GM23338 (cell line): ENCODE measurements around the gene ITGB6. TPM values are rescaled to one million over a fixed set of nuclear protein-coding genes. Genes with fewer than 3 reads are reported as not detected.

Experiments used
- ATAC-seq: fragments of 200-7000 bp; cut with Tn5 transposase; 3 replicates; pipeline ENCODE4 v1.9.1; 2020
- DNase-seq: peaks from one replicate; pipeline ENCODE4 v3.0.0-alpha.2; 2015; ENCODE audit warnings: low spot score
- H2AFZ ChIP-seq: fragments of 200-600 bp; sonication (generic); 2 replicates; pipeline ENCODE4 v1.8.0; 2016; ENCODE audit warnings: antibody characterized with exemption, mild to moderate bottlenecking, moderate library complexity
- H3F3A ChIP-seq: fragments of 200-600 bp; sonication (generic); replicated peaks from 2 replicates; pipeline ENCODE4 v1.8.0; 2017; ENCODE audit warnings: antibody characterized with exemption, mixed run types, low read depth
- H3K27ac ChIP-seq: fragments of 200-600 bp; sonication (generic); 2 replicates; pipeline ENCODE4 v1.6.1; 2016; ENCODE audit warnings: low read depth
- H3K27me3 ChIP-seq: fragments of 200-600 bp; sonication (generic); 2 replicates; pipeline ENCODE4 v1.8.0; 2016; ENCODE audit warnings: mild to moderate bottlenecking, mixed run types, moderate library complexity; ENCODE audit not compliant: insufficient read depth
- H3K36me3 ChIP-seq: fragments of 200-600 bp; sonication (generic); 2 replicates; pipeline ENCODE4 v1.8.0; 2016; ENCODE audit warnings: mild to moderate bottlenecking; ENCODE audit not compliant: insufficient read depth
- H3K4me1 ChIP-seq: fragments of 200-600 bp; sonication (generic); 2 replicates; pipeline ENCODE4 v1.8.0; 2016; ENCODE audit warnings: mild to moderate bottlenecking, moderate library complexity; ENCODE audit not compliant: insufficient read depth
- H3K4me2 ChIP-seq: fragments of 200-600 bp; sonication (generic); 2 replicates; pipeline ENCODE4 v1.7.1; 2017; ENCODE audit warnings: mixed run types
- H3K4me3 ChIP-seq: fragments of 200-600 bp; sonication (generic); 2 replicates; pipeline ENCODE4 v1.6.1; 2016; ENCODE audit warnings: mixed run types
- H3K79me2 ChIP-seq: fragments of 200-600 bp; sonication (generic); replicated peaks from 2 replicates; pipeline ENCODE4 v1.8.0; 2017; ENCODE audit warnings: mild to moderate bottlenecking; ENCODE audit not compliant: insufficient read depth
- H3K9me2 ChIP-seq: fragments of 200-600 bp; sonication (generic); 2 replicates; pipeline ENCODE4 v1.8.0; 2017; ENCODE audit not compliant: insufficient read depth
- H4K20me1 ChIP-seq: fragments of 200-600 bp; sonication (generic); replicated peaks from 2 replicates; pipeline ENCODE4 v1.8.0; 2017; ENCODE audit warnings: mild to moderate bottlenecking; ENCODE audit not compliant: insufficient read depth
- H3K27ac Mint-ChIP-seq: 2 replicates; pipeline ENCODE4 v1.8.0; 2020; ENCODE audit warnings: inconsistent platforms, mild to moderate bottlenecking, moderate library complexity, mixed read lengths
- H3K27me3 Mint-ChIP-seq: 3 replicates; pipeline ENCODE4 v1.8.0; 2022; ENCODE audit warnings: low read depth, mild to moderate bottlenecking, moderate library complexity, mixed read lengths, inconsistent platforms; ENCODE audit not compliant: insufficient read depth, poor library complexity
- H3K36me3 Mint-ChIP-seq: 3 replicates; pipeline ENCODE4 v1.8.0; 2021; ENCODE audit warnings: low read depth, mild to moderate bottlenecking, inconsistent platforms, moderate library complexity, mixed read lengths
- H3K4me1 Mint-ChIP-seq: 3 replicates; pipeline ENCODE4 v1.8.0; 2020; ENCODE audit warnings: mild to moderate bottlenecking, inconsistent platforms, mixed read lengths
- H3K4me3 Mint-ChIP-seq: 3 replicates; pipeline ENCODE4 v1.8.0; 2021; ENCODE audit warnings: moderate library complexity, mild to moderate bottlenecking, inconsistent platforms, mixed read lengths
- H3K9me3 Mint-ChIP-seq: 3 replicates; pipeline ENCODE4 v1.8.0; 2020; ENCODE audit warnings: moderate library complexity, mild to moderate bottlenecking, inconsistent platforms, mixed read lengths
- CREB1 ChIP-seq: fragments of 250-450 bp; sonication (Bioruptor Pico); IDR thresholded peaks from 2 replicates; pipeline ENCODE4 v1.5.0; 2020; ENCODE audit warnings: low read depth, mild to moderate bottlenecking, moderate library complexity
- CTCF ChIP-seq, 2 experiments: fragments of 200-600 bp in 1 of 2; sonication (generic) in 1 of 2; conservative IDR thresholded peaks; 2 replicates each; pipeline versions ENCODE4 v1.5.1 to v1.6.1; 2016 to 2017; ENCODE audit warnings: antibody characterized with exemption in 2 of 2, low read depth in 2 of 2, mild to moderate bottlenecking in 2 of 2, moderate library complexity in 1 of 2
- ETS1 ChIP-seq: IDR thresholded peaks from 2 replicates; pipeline ENCODE4 v1.6.1; 2016; ENCODE audit warnings: antibody characterized with exemption
- EZH2 ChIP-seq: fragments of 200-600 bp; sonication (generic); IDR thresholded peaks from one replicate; pipeline ENCODE4 v1.8.0; 2017; ENCODE audit warnings: antibody characterized with exemption, mild to moderate bottlenecking, low read depth; ENCODE audit not compliant: unreplicated experiment
- EZH2phosphoT487 ChIP-seq: fragments of 200-600 bp; sonication (generic); IDR thresholded peaks from one replicate; pipeline ENCODE4 v1.8.1; 2018; ENCODE audit warnings: antibody characterized with exemption; ENCODE audit not compliant: unreplicated experiment
- JUNB ChIP-seq: IDR thresholded peaks from one replicate; pipeline ENCODE4 v1.6.1; 2016; ENCODE audit warnings: antibody characterized with exemption; ENCODE audit not compliant: unreplicated experiment
- NANOG ChIP-seq: IDR thresholded peaks from 2 replicates; pipeline ENCODE4 v1.6.1; 2016; ENCODE audit warnings: antibody characterized with exemption, borderline replicate concordance
- POLR2AphosphoS5 ChIP-seq: IDR thresholded peaks from 2 replicates; pipeline ENCODE4 v1.6.1; 2016; ENCODE audit warnings: antibody characterized with exemption, low read depth
- REST ChIP-seq: IDR thresholded peaks from one replicate; pipeline ENCODE4 v1.6.1; 2018; ENCODE audit warnings: antibody characterized with exemption; ENCODE audit not compliant: unreplicated experiment
- STAT1 ChIP-seq: IDR thresholded peaks from one replicate; pipeline ENCODE4 v1.6.1; 2016; ENCODE audit warnings: antibody characterized with exemption; ENCODE audit not compliant: unreplicated experiment
- ZNF114 ChIP-seq: fragments of 250-450 bp; sonication (Bioruptor Pico); IDR thresholded peaks from 2 replicates; pipeline ENCODE4 v1.5.0; 2020; ENCODE audit warnings: mild to moderate bottlenecking, moderate library complexity
- ZNF331 ChIP-seq: fragments of 250-450 bp; sonication (Bioruptor Pico); IDR thresholded peaks from 2 replicates; pipeline ENCODE4 v1.5.0; 2020; ENCODE audit warnings: low read depth, mild to moderate bottlenecking, moderate library complexity
- polyA plus RNA-seq: library from polyadenylated mRNA; unstranded; fragments of >200 nt; fragmentation: Nextera tagmentation; extraction: Ambion mirVana; gene quantifications from 2 replicates; pipeline ENCODE4 v1.2.1, GENCODE V29; 2016
- total RNA-seq: library from RNA; depleted of rRNA; stranded (reverse); fragments of >200 nt; shearing (Covaris generic); gene quantifications from 2 replicates; pipeline ENCODE4 v1.2.3, GENCODE V29; 2014

ITGB6 gene
- total and polyA plus RNA-seq, 2 experiments from 2014 or later: not detected

- no peak overlapping the region for H3K27ac Mint-ChIP-seq
- H3K4me1 Mint-ChIP-seq: peaks cover 4% of the 10 kb centered on the region
- TF ChIP-seq ETS1 (no peak), JUNB (no peak), CREB1 (no peak), ZNF114 (CRISPR knock-in tag) (no peak), NANOG (no peak), EZH2phosphoT487 (no peak), ZNF331 (no peak), POLR2AphosphoS5 (no peak), CTCF (conservative IDR thresholded peaks at IDR 0.05; ENCODE audit: low read depth in 2 of 2) (no peak), STAT1 (no peak), EZH2 (no peak)
These were observed 26.3 kb upstream of the ITGB6 start for GRCh38 chr2:160226367-160226766.

GRCh38 chr2:160225722-160226121 is 25.6 kb upstream of the ITGB6 start:
- Histone ChIP-seq H3K27ac (no peak overlapping the region), H3K79me2 (no peaks in the 10 kb centered on the region), H3F3A (no peaks in the 10 kb centered on the region), H3K9me2 (0 out of 2 replicates have a peak, but pooled peaks cover 7% of the 10 kb centered on the region), H3K4me3 (no peak overlapping the region), H3K4me2 (no peak overlapping the region), H3K36me3 (no peaks in the 10 kb centered on the region), H3K4me1 (peaks cover 3% of the 10 kb centered on the region; the same call in 1 of the 2 replicates), H4K20me1 (no peaks in the 10 kb centered on the region), H3K27me3 (no peaks in the 10 kb centered on the region), H2AFZ (no peak overlapping the region)
- Mint-ChIP-seq H3K27me3 (peaks cover 2% of the 10 kb centered on the region), H3K36me3 (no peaks in the 10 kb centered on the region), H3K9me3 (no peaks in the 10 kb centered on the region), H3K4me3 (no peak overlapping the region), H3K27ac (no peak overlapping the region), H3K4me1 (peaks cover 10% of the 10 kb centered on the region)
- ATAC-seq (no peak), DNase-seq (no peak)
- no peak for TF ChIP-seq STAT1
- TF ChIP-seq ETS1: no peak
- TF ChIP-seq EZH2: no peak
- no peak for TF ChIP-seq REST
- no peak for TF ChIP-seq EZH2phosphoT487
- TF ChIP-seq CREB1: no peak
- no peak for TF ChIP-seq POLR2AphosphoS5
- TF ChIP-seq CTCF (conservative IDR thresholded peaks at IDR 0.05; ENCODE audit: low read depth in 2 of 2): no peak
- no peak for TF ChIP-seq NANOG
- no peak for TF ChIP-seq ZNF114 (CRISPR knock-in tag)

More at GRCh38 chr2:160226367-160226766, 26.3 kb upstream of the ITGB6 start:
- DNase-seq (peak; percentile 24), ATAC-seq (peak; percentile 52; the same call in 2 of the 3 replicates)
- Mint-ChIP-seq H3K9me3 (no peaks in the 10 kb centered on the region), H3K4me3 (no peak overlapping the region), H3K27me3 (no peaks in the 10 kb centered on the region), H3K36me3 (no peaks in the 10 kb centered on the region)
- no peak overlapping the region for H3K27ac ChIP-seq
- H3K4me3 ChIP-seq: no peak overlapping the region
- H3K4me2 ChIP-seq: no peak overlapping the region
- no peaks in the 10 kb centered on the region for H4K20me1 ChIP-seq
- H3K27me3 ChIP-seq: no peaks in the 10 kb centered on the region
- no peaks in the 10 kb centered on the region for H3K4me1 ChIP-seq
- H3K9me2 ChIP-seq: 0 out of 2 replicates have a peak, but pooled peaks cover 7% of the 10 kb centered on the region
- no peak overlapping the region for H2AFZ ChIP-seq
- H3F3A ChIP-seq: no peaks in the 10 kb centered on the region
- no peaks in the 10 kb centered on the region for H3K79me2 ChIP-seq
- no peaks in the 10 kb centered on the region for H3K36me3 ChIP-seq
